HG03342 (cell line): ENCODE data around the gene CPSF6.
"Not testable (repeated sequence)": the region's sequence is repeated elsewhere in the genome, so short reads cannot be mapped to it uniquely, and the experiment has no call there.

Source experiments
- ATAC-seq: cut with Tn5 transposase; IDR thresholded peaks from one replicate; pipeline ENCODE4 v1.9.1; 2021; ENCODE audit warnings: mild to moderate bottlenecking, moderate library complexity; ENCODE audit not compliant: unreplicated experiment

Gene CPSF6

DNA sequence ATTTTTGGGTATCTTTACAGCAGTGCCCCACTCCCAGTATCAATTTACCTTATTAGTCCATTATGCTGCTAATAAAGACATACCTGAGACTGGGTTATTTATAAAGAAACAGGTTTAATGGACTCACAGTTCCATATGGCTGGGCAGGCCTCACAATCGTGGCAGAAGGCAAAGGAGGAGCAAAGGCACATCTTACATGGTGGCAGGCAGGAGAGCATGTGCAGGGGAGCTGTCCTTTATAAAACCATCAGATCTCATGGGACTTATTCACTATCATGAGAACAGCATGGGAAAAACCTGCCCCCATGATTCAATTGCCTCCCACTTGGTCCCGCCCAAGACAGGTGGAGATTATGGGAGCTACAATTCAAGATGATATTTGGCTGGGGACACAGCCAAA lies 77.9 kb downstream of the CPSF6 start:
- not testable (repeated sequence) for ATAC-seq

DNA sequence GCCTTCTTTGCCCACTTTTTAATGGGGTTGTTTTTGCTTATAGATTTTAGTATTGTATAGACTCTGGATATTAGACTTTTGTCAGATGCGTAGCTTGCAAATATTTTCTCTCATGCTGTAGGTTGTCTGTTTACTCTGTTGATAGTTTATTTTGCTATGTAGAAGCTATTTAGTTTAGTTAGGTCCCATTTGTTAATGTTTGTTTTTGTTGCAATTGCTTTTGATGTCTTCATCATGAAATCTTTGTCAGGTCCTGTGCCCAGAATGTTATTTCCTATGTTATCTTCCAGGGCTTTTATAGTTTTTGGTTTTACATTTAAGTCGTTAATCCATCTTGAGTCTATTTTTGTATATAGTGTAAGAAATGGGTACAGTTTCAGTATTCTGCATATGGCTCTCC lies 78.9 kb downstream of the CPSF6 start:
- ATAC-seq: no peak

DNA sequence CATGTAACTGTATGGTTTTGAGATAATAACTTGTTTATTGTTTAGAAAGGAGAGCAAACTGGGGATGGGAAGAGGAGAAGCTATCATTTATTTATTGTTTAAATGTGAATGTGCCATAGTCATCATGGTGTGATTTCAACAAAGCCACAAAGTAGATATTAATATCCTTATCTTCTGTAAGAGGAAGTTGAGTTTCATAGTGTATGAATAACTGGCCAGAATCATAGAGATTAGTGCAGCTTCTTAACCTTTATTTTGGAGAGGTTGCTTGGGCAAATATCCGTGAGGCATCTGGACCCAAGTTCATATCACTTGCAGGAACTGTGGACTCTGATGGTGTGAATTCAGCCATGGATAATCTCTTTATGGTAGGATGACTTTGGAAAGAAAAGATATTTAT lies 82.0 kb downstream of the CPSF6 start:
- ATAC-seq: no peak
